Activated CD8-positive, alpha-beta memory T cell treated with anti-CD3 and anti-CD28 coated beads, Interleukin-2, amount 10 ng/mL, durations not matched to agents 7 days and 5 days (primary cell): ENCODE data around the gene SYNE1. TPM values are rescaled to one million over a fixed set of nuclear protein-coding genes. Genes with fewer than 3 reads are reported as not detected.

Experiments
- ATAC-seq: fragments of 150-1000 bp; cut with Tn5 transposase; one replicate; pipeline ENCODE4 v1.10.0; 2021; ENCODE audit warnings: moderate library complexity
- CTCF ChIA-PET: fragments of 350-600 bp; sonication (Branson Sonifier 250); formaldehyde crosslinking; loops from one replicate; lab custom pipeline; 2021; ENCODE audit warnings: antibody characterized with exemption; lab: Charles Lee
- DNase-seq: peaks from one replicate; pipeline ENCODE4 v3.0.0-alpha.2; 2020
- H3K27ac Mint-ChIP-seq: one replicate; pipeline ENCODE4 v1.8.0; 2021; ENCODE audit warnings: mild to moderate bottlenecking, mixed read lengths
- H3K27me3 Mint-ChIP-seq: one replicate; pipeline ENCODE4 v1.8.0; 2021; ENCODE audit warnings: mixed read lengths
- H3K36me3 Mint-ChIP-seq: one replicate; pipeline ENCODE4 v1.8.0; 2021; ENCODE audit warnings: mild to moderate bottlenecking, mixed read lengths
- H3K4me1 Mint-ChIP-seq: one replicate; pipeline ENCODE4 v1.8.0; 2021; ENCODE audit warnings: mixed read lengths
- H3K4me3 Mint-ChIP-seq: one replicate; pipeline ENCODE4 v1.8.0; 2021; ENCODE audit warnings: mild to moderate bottlenecking, moderate library complexity, mixed read lengths
- H3K9me3 Mint-ChIP-seq: one replicate; pipeline ENCODE4 v1.8.0; 2022; ENCODE audit warnings: low read depth, mixed read lengths
- total RNA-seq, 2 experiments: library from RNA; stranded (reverse); gene quantifications; one replicate each; pipeline ENCODE4 v1.2.3, GENCODE V29; 2021

The SYNE1 gene
- total RNA-seq, 2 experiments from 2014 or later, result 58.5 to 76.6 TPM

- ATAC-seq, result no peak
- no peak overlapping the region for H3K27ac Mint-ChIP-seq
- CTCF ChIA-PET, result interaction anchor here (0.6 kb wide), 1 partner anchor 114 kb away, joined by 3 read pairs; no protein-coding TSS in a partner anchor
Observed at GRCh38 chr6:152600022-152600421, 37.1 kb downstream of the SYNE1 start.

GRCh38 chr6:152598901-152599537 lies 38.1 kb downstream of the SYNE1 start:
- H3K27ac Mint-ChIP-seq, result no peak overlapping the region
- no peak for ATAC-seq
- H3K36me3 Mint-ChIP-seq, result no peaks in the 10 kb centered on the region
- H3K27me3 Mint-ChIP-seq, result no peaks in the 10 kb centered on the region
- H3K9me3 Mint-ChIP-seq, result no peaks in the 10 kb centered on the region
- H3K4me1 Mint-ChIP-seq, result no peaks in the 10 kb centered on the region
- CTCF ChIA-PET, result no interaction called here
- no peak overlapping the region for H3K4me3 Mint-ChIP-seq
- DNase-seq, result no peak

More at GRCh38 chr6:152600022-152600421, 37.1 kb downstream of the SYNE1 start:
- H3K4me3 Mint-ChIP-seq, result no peak overlapping the region
- no peak for DNase-seq
- no peaks in the 10 kb centered on the region for H3K4me1 Mint-ChIP-seq
- H3K36me3 Mint-ChIP-seq, result no peaks in the 10 kb centered on the region
- no peaks in the 10 kb centered on the region for H3K27me3 Mint-ChIP-seq
- no peaks in the 10 kb centered on the region for H3K9me3 Mint-ChIP-seq

- Mint-ChIP-seq H3K9me3 (no peaks in the 10 kb centered on the region), H3K4me3 (no peak overlapping the region), H3K27ac (no peak overlapping the region), H3K27me3 (no peaks in the 10 kb centered on the region), H3K36me3 (no peaks in the 10 kb centered on the region), H3K4me1 (no peaks in the 10 kb centered on the region)
- CTCF ChIA-PET, result no interaction called here
- ATAC-seq, result no peak
- no peak for DNase-seq
Observed at GRCh38 chr6:152598421-152598820, 38.7 kb downstream of the SYNE1 start.

GRCh38 chr6:152596726-152597125 lies 40.4 kb downstream of the SYNE1 start:
- DNase-seq (no peak), ATAC-seq (no peak)
- no peaks in the 10 kb centered on the region for H3K4me1 Mint-ChIP-seq
- CTCF ChIA-PET, result no interaction called here
- H3K36me3 Mint-ChIP-seq, result no peaks in the 10 kb centered on the region
- H3K27me3 Mint-ChIP-seq, result no peaks in the 10 kb centered on the region
- H3K9me3 Mint-ChIP-seq, result no peaks in the 10 kb centered on the region
- H3K27ac Mint-ChIP-seq, result no peak overlapping the region
- no peak overlapping the region for H3K4me3 Mint-ChIP-seq

DNA sequence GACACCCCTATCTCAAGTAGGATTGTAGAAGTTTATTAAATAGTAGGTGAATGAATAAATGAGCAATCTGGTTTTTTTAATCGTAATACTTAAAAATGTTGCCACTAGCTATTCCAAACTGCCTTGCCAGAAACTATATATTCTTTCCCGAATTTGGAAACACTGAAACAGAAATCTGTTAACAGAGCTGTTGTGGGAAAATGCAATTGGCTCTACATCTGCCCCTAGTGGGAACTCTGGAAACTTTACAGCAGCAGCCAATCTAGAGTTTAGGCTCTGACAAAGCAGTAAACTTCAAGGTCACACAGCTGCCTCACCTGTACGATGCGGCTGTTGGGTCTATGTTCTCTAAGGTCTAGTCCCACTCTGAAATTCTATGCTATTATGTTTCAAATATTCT lies 41.7 kb downstream of the SYNE1 start:
- ATAC-seq (no peak), DNase-seq (no peak)
- CTCF ChIA-PET, result no interaction called here
- H3K27ac Mint-ChIP-seq, result no peak overlapping the region
- no peak overlapping the region for H3K4me3 Mint-ChIP-seq
- H3K36me3 Mint-ChIP-seq, result no peaks in the 10 kb centered on the region
- no peaks in the 10 kb centered on the region for H3K9me3 Mint-ChIP-seq
- no peaks in the 10 kb centered on the region for H3K4me1 Mint-ChIP-seq
- H3K27me3 Mint-ChIP-seq, result no peaks in the 10 kb centered on the region

GRCh38 chr6:152594701-152595100 lies 42.5 kb downstream of the SYNE1 start:
- DNase-seq, result no peak
- CTCF ChIA-PET, result no interaction called here
- H3K36me3 Mint-ChIP-seq, result no peaks in the 10 kb centered on the region
- no peaks in the 10 kb centered on the region for H3K4me1 Mint-ChIP-seq
- H3K4me3 Mint-ChIP-seq, result no peak overlapping the region
- H3K9me3 Mint-ChIP-seq, result no peaks in the 10 kb centered on the region
- H3K27me3 Mint-ChIP-seq, result no peaks in the 10 kb centered on the region
- no peak for ATAC-seq
- no peak overlapping the region for H3K27ac Mint-ChIP-seq

DNA sequence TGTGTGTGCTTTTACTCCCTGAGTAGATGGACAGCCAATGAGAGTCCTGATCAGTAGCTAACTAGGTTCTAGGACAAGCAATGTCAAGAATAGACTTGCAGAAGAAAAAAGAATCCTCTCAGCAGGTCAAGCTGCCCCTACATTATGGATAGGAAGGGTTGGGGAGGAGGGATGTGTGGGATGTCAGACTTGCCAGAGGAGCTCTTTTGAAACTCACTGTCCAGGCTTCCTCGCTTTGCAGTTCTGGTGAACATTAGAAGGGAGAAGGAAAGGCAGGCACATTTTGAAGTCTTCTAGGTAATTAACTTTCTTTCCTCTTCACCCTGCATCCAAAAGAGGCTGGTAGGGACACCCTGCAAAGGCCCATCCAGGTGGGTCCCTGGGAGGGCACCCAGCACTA lies 48.7 kb downstream of the SYNE1 start:
- H3K4me3 Mint-ChIP-seq, result no peak overlapping the region
- DNase-seq (no peak), ATAC-seq (no peak)
- H3K36me3 Mint-ChIP-seq, result no peaks in the 10 kb centered on the region
- no peaks in the 10 kb centered on the region for H3K4me1 Mint-ChIP-seq
- H3K9me3 Mint-ChIP-seq, result no peaks in the 10 kb centered on the region
- no peaks in the 10 kb centered on the region for H3K27me3 Mint-ChIP-seq
- CTCF ChIA-PET, result interaction anchor here (1.3 kb wide), 1 partner anchor 13 kb away, joined by 4 read pairs; no protein-coding TSS in a partner anchor
- H3K27ac Mint-ChIP-seq, result no peak overlapping the region

GRCh38 chr6:152587473-152587872 lies 49.7 kb downstream of the SYNE1 start:
- no peak for DNase-seq
- no peaks in the 10 kb centered on the region for H3K36me3 Mint-ChIP-seq
- CTCF ChIA-PET, result interaction anchor here (1.3 kb wide), 1 partner anchor 12 kb away, joined by 4 read pairs; no protein-coding TSS in a partner anchor
- H3K9me3 Mint-ChIP-seq, result no peaks in the 10 kb centered on the region
- no peaks in the 10 kb centered on the region for H3K27me3 Mint-ChIP-seq
- no peak overlapping the region for H3K4me3 Mint-ChIP-seq
- H3K27ac Mint-ChIP-seq, result no peak overlapping the region
- H3K4me1 Mint-ChIP-seq, result no peaks in the 10 kb centered on the region
- ATAC-seq, result no peak

DNA sequence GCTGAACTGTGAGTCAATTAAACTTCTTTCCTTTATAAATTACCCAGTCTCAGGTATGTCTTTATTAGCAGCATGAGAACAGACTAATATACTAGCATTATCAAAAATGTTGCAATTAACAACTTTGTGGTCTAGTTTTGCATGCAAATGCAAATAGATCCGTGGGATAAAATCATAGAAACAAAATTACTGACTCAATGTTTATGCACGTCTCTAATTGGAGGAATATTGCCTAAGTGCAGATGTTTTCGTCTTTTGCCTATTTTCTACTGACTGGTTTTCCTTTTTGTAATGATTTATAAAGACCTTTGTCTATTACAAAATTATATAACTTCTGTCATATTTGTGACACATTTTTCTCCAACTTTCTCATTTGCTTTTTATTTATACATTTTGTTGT lies 51.9 kb downstream of the SYNE1 start:
- no peaks in the 10 kb centered on the region for H3K9me3 Mint-ChIP-seq
- no peaks in the 10 kb centered on the region for H3K36me3 Mint-ChIP-seq
- no peaks in the 10 kb centered on the region for H3K27me3 Mint-ChIP-seq
- CTCF ChIA-PET, result no interaction called here
- ATAC-seq, result no peak
- H3K4me1 Mint-ChIP-seq, result no peaks in the 10 kb centered on the region
- H3K27ac Mint-ChIP-seq, result no peak overlapping the region
- H3K4me3 Mint-ChIP-seq, result no peak overlapping the region
- no peak for DNase-seq

DNA sequence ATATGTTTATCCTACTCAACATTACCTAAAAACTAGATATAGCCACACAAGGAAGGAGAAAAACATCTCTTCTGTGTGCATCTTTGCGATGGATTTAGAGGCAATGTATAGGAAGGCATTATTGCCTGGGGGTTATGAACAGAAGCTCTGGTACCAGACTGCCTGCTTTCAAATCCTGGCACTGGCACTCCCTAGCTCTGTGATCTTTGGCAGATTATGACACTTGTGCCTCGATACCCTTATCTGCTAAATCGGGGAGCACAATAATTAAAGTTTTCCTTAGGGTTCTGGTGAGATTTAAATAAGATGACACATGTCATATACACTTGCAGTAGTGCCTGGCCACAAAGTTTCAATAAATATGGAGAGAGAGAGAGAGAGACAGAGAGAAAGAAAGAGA lies 53.3 kb downstream of the SYNE1 start:
- ATAC-seq (no peak), DNase-seq (no peak)
- H3K27ac Mint-ChIP-seq, result no peak overlapping the region
- no peaks in the 10 kb centered on the region for H3K27me3 Mint-ChIP-seq
- H3K4me3 Mint-ChIP-seq, result no peak overlapping the region
- no peaks in the 10 kb centered on the region for H3K36me3 Mint-ChIP-seq
- H3K9me3 Mint-ChIP-seq, result no peaks in the 10 kb centered on the region
- H3K4me1 Mint-ChIP-seq, result no peaks in the 10 kb centered on the region
- CTCF ChIA-PET, result no interaction called here

DNA sequence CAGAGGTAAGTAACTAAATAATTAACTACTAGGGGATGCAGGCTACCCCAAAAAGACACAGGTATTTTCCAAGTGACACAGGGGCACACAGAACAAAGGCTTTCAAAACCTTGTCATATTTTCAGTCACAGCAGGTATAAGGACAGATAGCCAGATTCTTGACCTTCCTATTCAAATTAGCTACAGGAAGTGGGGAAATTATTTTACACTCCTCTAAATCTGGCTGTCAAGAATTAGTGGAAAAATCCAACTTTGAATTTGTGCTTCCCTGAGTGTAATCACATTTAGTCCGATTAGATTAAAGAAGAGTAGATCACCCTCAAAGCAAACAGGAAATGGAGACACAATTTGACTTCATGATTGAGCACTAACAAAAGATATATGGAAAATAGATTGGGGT lies 60.6 kb downstream of the SYNE1 start:
- Mint-ChIP-seq H3K4me1 (no peaks in the 10 kb centered on the region), H3K36me3 (no peaks in the 10 kb centered on the region), H3K27ac (no peak overlapping the region), H3K27me3 (no peaks in the 10 kb centered on the region), H3K4me3 (no peak overlapping the region), H3K9me3 (no peaks in the 10 kb centered on the region)
- CTCF ChIA-PET, result no interaction called here
- DNase-seq (no peak), ATAC-seq (no peak)

DNA sequence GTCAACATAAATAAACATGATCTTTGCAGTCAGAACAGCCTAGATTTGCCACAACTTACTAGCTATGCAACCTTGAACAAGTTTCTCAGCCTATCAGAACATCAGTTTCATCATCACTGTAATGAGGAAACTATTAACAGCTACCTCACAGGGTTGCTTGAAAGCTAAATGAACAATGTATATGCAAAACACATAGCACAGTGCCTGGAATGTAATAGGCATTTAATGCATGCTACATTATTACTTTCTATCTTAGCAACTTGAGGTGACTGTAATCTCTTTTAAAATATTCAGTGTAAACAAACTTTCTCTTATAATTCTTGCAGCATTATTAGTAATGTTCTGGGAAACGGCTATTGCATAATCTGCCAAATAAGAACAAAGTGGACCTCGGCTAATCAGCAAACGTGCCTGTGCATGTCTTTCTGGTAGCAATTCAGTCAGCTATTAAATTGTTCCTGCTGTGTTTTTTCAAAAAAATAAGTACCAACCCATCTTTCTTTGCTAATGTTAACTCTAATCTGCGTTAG lies 61.5 kb downstream of the SYNE1 start:
- CTCF ChIA-PET, result interaction anchor here (1.2 kb wide), 1 partner anchor 12 kb away, joined by 4 read pairs; no protein-coding TSS in a partner anchor
- no peak for DNase-seq
- no peak overlapping the region for H3K27ac Mint-ChIP-seq
- no peaks in the 10 kb centered on the region for H3K9me3 Mint-ChIP-seq
- no peak overlapping the region for H3K4me3 Mint-ChIP-seq
- no peak for ATAC-seq
- no peaks in the 10 kb centered on the region for H3K4me1 Mint-ChIP-seq
- no peaks in the 10 kb centered on the region for H3K36me3 Mint-ChIP-seq
- no peaks in the 10 kb centered on the region for H3K27me3 Mint-ChIP-seq

DNA sequence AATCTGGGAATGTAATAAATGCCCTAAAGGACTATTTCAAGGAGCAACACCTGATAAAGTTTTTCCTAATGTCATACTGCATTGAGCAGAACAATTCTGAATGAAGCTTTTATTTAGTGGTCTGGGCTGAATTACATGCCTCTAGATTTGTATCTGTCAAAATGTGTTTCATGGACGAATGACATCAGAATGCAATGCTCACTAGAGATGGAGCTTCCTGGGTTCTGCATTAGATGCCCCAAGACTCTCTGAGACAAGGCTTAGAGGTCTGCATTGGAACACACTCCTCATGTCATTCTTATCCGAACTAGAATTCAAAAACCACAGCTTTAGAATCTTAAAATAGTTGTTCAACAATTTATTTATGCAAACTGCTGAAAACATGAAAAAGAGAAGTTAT lies 62.0 kb downstream of the SYNE1 start:
- no peak for ATAC-seq
- Mint-ChIP-seq H3K27ac (no peak overlapping the region), H3K36me3 (no peaks in the 10 kb centered on the region), H3K9me3 (no peaks in the 10 kb centered on the region), H3K27me3 (no peaks in the 10 kb centered on the region), H3K4me3 (no peak overlapping the region), H3K4me1 (no peaks in the 10 kb centered on the region)
- DNase-seq, result no peak
- CTCF ChIA-PET, result interaction anchor here (1.2 kb wide), 1 partner anchor 13 kb away, joined by 4 read pairs; no protein-coding TSS in a partner anchor

- CTCF ChIA-PET, result no interaction called here
- Mint-ChIP-seq H3K36me3 (no peaks in the 10 kb centered on the region), H3K4me3 (no peak overlapping the region), H3K27me3 (no peaks in the 10 kb centered on the region), H3K4me1 (no peaks in the 10 kb centered on the region), H3K27ac (no peak overlapping the region), H3K9me3 (no peaks in the 10 kb centered on the region)
- no peak for DNase-seq
- no peak for ATAC-seq
Observed at GRCh38 chr6:152573762-152574161, 63.4 kb downstream of the SYNE1 start.
